Caco-2 (cell line): Measurements from ENCODE around the gene MST1R. TPM values are rescaled to one million over a fixed set of nuclear protein-coding genes. Genes with fewer than 3 reads are reported as not detected.

Source experiments
- BruUV-seq: library from RNA; stranded (reverse); fragments of 400-500 nt; replicated peaks from 2 replicates; lab custom pipeline; 2021; lab: Mats Ljungman, UMichigan
- CTCF ChIA-PET: fragments of 300-600 bp; sonication (Branson Sonifier 250); formaldehyde crosslinking; loops from one replicate; lab custom pipeline; 2022; ENCODE audit warnings: antibody characterized with exemption; lab: Charles Lee
- POLR2A ChIA-PET: fragments of 300-600 bp; sonication (Branson Sonifier 250); formaldehyde crosslinking; loops from one replicate; lab custom pipeline; 2022; ENCODE audit warnings: antibody characterized with exemption; lab: Charles Lee
- DNase-seq, 2 experiments: peaks; one replicate each; pipeline versions ENCODE4 v3.0.0 to v3.0.0-alpha.2; 2020 to 2022
- H3K27me3 ChIP-seq: replicated peaks from 2 replicates; pipeline ENCODE4 v1.6.0; 2011; ENCODE audit warnings: low read length; ENCODE audit not compliant: control insufficient read depth, insufficient read depth
- H3K36me3 ChIP-seq: 2 replicates; pipeline ENCODE4 v1.5.1; 2011; ENCODE audit warnings: low read length; ENCODE audit not compliant: control insufficient read depth, insufficient read depth
- H3K4me1 ChIP-seq: fragments of 250-450 bp; sonication (Bioruptor Pico); 2 replicates; pipeline ENCODE4 v1.5.1; 2020; ENCODE audit warnings: mild to moderate bottlenecking
- H3K4me3 ChIP-seq: 2 replicates; pipeline ENCODE4 v1.5.1; 2011; ENCODE audit warnings: low read depth, mild to moderate bottlenecking, control low read depth, low read length
- H3K9me3 ChIP-seq: fragments of 250-450 bp; sonication (Bioruptor Pico); 2 replicates; pipeline ENCODE4 v1.5.1; 2020; ENCODE audit warnings: mild to moderate bottlenecking, moderate library complexity
- H3K27ac Mint-ChIP-seq: one replicate; pipeline ENCODE4 v1.8.0; 2022; ENCODE audit warnings: mixed read lengths; ENCODE audit not compliant: unreplicated experiment
- H3K27me3 Mint-ChIP-seq: one replicate; pipeline ENCODE4 v1.8.0; 2022; ENCODE audit warnings: mixed read lengths; ENCODE audit not compliant: insufficient read depth, unreplicated experiment
- H3K36me3 Mint-ChIP-seq: one replicate; pipeline ENCODE4 v1.8.0; 2022; ENCODE audit warnings: mild to moderate bottlenecking, mixed read lengths; ENCODE audit not compliant: insufficient read depth, unreplicated experiment
- H3K4me1 Mint-ChIP-seq: one replicate; pipeline ENCODE4 v1.8.0; 2022; ENCODE audit warnings: low read depth, mixed read lengths; ENCODE audit not compliant: unreplicated experiment
- H3K4me3 Mint-ChIP-seq: one replicate; pipeline ENCODE4 v1.8.0; 2022; ENCODE audit warnings: mild to moderate bottlenecking, moderate library complexity, mixed read lengths; ENCODE audit not compliant: unreplicated experiment
- H3K9me3 Mint-ChIP-seq: one replicate; pipeline ENCODE4 v1.8.0; 2022; ENCODE audit warnings: mixed read lengths; ENCODE audit not compliant: unreplicated experiment
- CTCF ChIP-seq, 2 experiments: fragments of 200-600 bp in 1 of 2; IDR thresholded peaks; 1 replicate in 1 of 2; 2 replicates in 1 of 2; pipeline versions ENCODE4 v1.5.1 to v1.8.0; 2011 to 2022; ENCODE audit warnings: antibody characterized with exemption in 1 of 2, control low read depth in 1 of 2, inconsistent platforms in 1 of 2, low read depth in 1 of 2, low read length in 1 of 2, mild to moderate bottlenecking in 1 of 2, moderate library complexity in 1 of 2; ENCODE audit not compliant: insufficient read depth in 1 of 2, severe bottlenecking in 1 of 2, unreplicated experiment in 1 of 2
- intact Hi-C: fragments of 100-400 bp; cut with micrococcal nuclease; formaldehyde crosslinking; loops from one replicate; pipeline ENCODE4 v1.10.0; 2022; ENCODE audit not compliant: unreplicated experiment
- total RNA-seq: library from RNA; stranded (reverse); gene quantifications from 2 replicates; pipeline ENCODE4 v1.2.3, GENCODE V29; 2022

MST1R gene
- total RNA-seq, 1 experiment from 2014 or later = 11.8 TPM

- peaks cover 10% of the 10 kb centered on the region for H3K36me3 Mint-ChIP-seq
- Histone ChIP-seq H3K4me3 (peak overlapping the region; percentile 40), H3K4me1 (peaks cover 45% of the 10 kb centered on the region), H3K27me3 (no peaks in the 10 kb centered on the region), H3K9me3 (no peaks in the 10 kb centered on the region), H3K36me3 (no peaks in the 10 kb centered on the region; the same call in 1 of the 2 replicates)
- intact Hi-C loops = loop anchor here (5.0 kb wide), 1 partner anchor 45 kb away; the partner anchor contains the start of gene TRAIP
- ChIA-PET POLR2A (no interaction called here), CTCF (interaction anchor here (0.6 kb wide), 1 partner anchor 25 kb away, joined by 8 read pairs; no protein-coding TSS in a partner anchor)
- TF ChIP-seq CTCF (IDR thresholded peaks at IDR 0.05; ENCODE audit: insufficient read depth in 1 of 2, low read depth in 1 of 2, low read length in 1 of 2, severe bottlenecking in 1 of 2, unreplicated experiment in 1 of 2) = no peak
- H3K27me3 Mint-ChIP-seq = no peaks in the 10 kb centered on the region
- H3K9me3 Mint-ChIP-seq = no peaks in the 10 kb centered on the region
- DNase-seq = no peak
- H3K4me1 Mint-ChIP-seq = peaks cover 7% of the 10 kb centered on the region
- no TSS peak for BruUV-seq
- peak overlapping the region; percentile 80 for H3K4me3 Mint-ChIP-seq
- no peak overlapping the region for H3K27ac Mint-ChIP-seq
These were observed 945 bp downstream of the MST1R start for GRCh38 chr3:49902511-49903345.

GRCh38 chr3:49901366-49902339, 2.0 kb downstream of the MST1R start:
- H3K4me3 Mint-ChIP-seq = no peak overlapping the region
- POLR2A ChIA-PET = no interaction called here
- no peaks in the 10 kb centered on the region for H3K9me3 Mint-ChIP-seq
- Histone ChIP-seq H3K4me1 (peaks cover 45% of the 10 kb centered on the region), H3K27me3 (no peaks in the 10 kb centered on the region), H3K9me3 (no peaks in the 10 kb centered on the region), H3K4me3 (no peak overlapping the region), H3K36me3 (no peaks in the 10 kb centered on the region; the same call in 1 of the 2 replicates)
- peaks cover 10% of the 10 kb centered on the region for H3K36me3 Mint-ChIP-seq
- H3K27me3 Mint-ChIP-seq = no peaks in the 10 kb centered on the region
- DNase-seq = no peak
- TF ChIP-seq CTCF (IDR thresholded peaks at IDR 0.05; ENCODE audit: insufficient read depth in 1 of 2, low read depth in 1 of 2, low read length in 1 of 2, severe bottlenecking in 1 of 2, unreplicated experiment in 1 of 2) = no peak
- CTCF ChIA-PET = interaction anchor here (0.5 to 0.6 kb wide), 4 partner anchors 11 to 115 kb away, joined by 3 to 8 read pairs (median 4); partner anchors contain the start of gene IP6K1
- BruUV-seq = no TSS peak
- peaks cover 7% of the 10 kb centered on the region for H3K4me1 Mint-ChIP-seq
- no peak overlapping the region for H3K27ac Mint-ChIP-seq
- intact Hi-C loops = loop anchor here (5.0 kb wide), 1 partner anchor 44 kb away; the partner anchor contains the start of gene TRAIP
